NT2/D1 (cell line): Measurements from ENCODE around the gene ACVR1B.

Experiments
- YY1 ChIP-seq: IDR thresholded peaks from 2 replicates; pipeline ENCODE4 v1.6.1; 2011; ENCODE audit not compliant: insufficient read length, insufficient read depth
- ZNF274 ChIP-seq: IDR thresholded peaks from 2 replicates; pipeline ENCODE4 v1.6.1; 2011; ENCODE audit warnings: mild to moderate bottlenecking, low read depth, low read length

GRCh38 chr12:52011602-52012214 lies 60.2 kb downstream of the ACVR1B start:
- TF ChIP-seq ZNF274 (no peak), YY1 (no peak)
